MCF 10A (cell line): Measurements from ENCODE around the gene PSRC1. TPM values are rescaled to one million over a fixed set of nuclear protein-coding genes. Genes with fewer than 3 reads are reported as not detected.

ENCODE experiments used
- BruUV-seq: library from RNA; stranded (reverse); fragments of 400-500 nt; replicated peaks from 2 replicates; lab custom pipeline; 2021; lab: Mats Ljungman, UMichigan
- CTCF ChIA-PET: fragments of 300-600 bp; sonication (Branson Sonifier 250); formaldehyde crosslinking; extraction: SDS; loops from one replicate; lab custom pipeline; 2021; ENCODE audit warnings: antibody characterized with exemption, inconsistent platforms; lab: Yijun Ruan, JAX
- POLR2A ChIA-PET: fragments of 300-600, 350-650 bp; sonication (Branson Sonifier 250); formaldehyde crosslinking; extraction: SDS; loops from one replicate; lab custom pipeline; 2020; ENCODE audit warnings: antibody characterized with exemption, inconsistent platforms; lab: Yijun Ruan, JAX
- DNase-seq: peaks from one replicate; pipeline ENCODE4 v3.0.0-alpha.2; 2018; ENCODE audit not compliant: unreplicated experiment
- H3K27ac Mint-ChIP-seq: one replicate; pipeline ENCODE4 v1.8.0; 2022; ENCODE audit warnings: mild to moderate bottlenecking, low read depth, mixed read lengths; ENCODE audit not compliant: unreplicated experiment
- H3K27me3 Mint-ChIP-seq: one replicate; pipeline ENCODE4 v1.8.0; 2022; ENCODE audit warnings: mixed read lengths; ENCODE audit not compliant: insufficient read depth, unreplicated experiment
- H3K36me3 Mint-ChIP-seq: one replicate; pipeline ENCODE4 v1.8.0; 2022; ENCODE audit warnings: mild to moderate bottlenecking, moderate library complexity, mixed read lengths; ENCODE audit not compliant: insufficient read depth, unreplicated experiment
- H3K4me1 Mint-ChIP-seq: one replicate; pipeline ENCODE4 v1.8.0; 2022; ENCODE audit warnings: mixed read lengths; ENCODE audit not compliant: insufficient read depth, unreplicated experiment
- H3K4me3 Mint-ChIP-seq: one replicate; pipeline ENCODE4 v1.8.0; 2022; ENCODE audit warnings: mild to moderate bottlenecking, moderate library complexity, mixed read lengths; ENCODE audit not compliant: unreplicated experiment
- H3K9me3 Mint-ChIP-seq: one replicate; pipeline ENCODE4 v1.8.0; 2022; ENCODE audit warnings: mixed read lengths; ENCODE audit not compliant: unreplicated experiment
- intact Hi-C: fragments of 100-400 bp; cut with micrococcal nuclease; formaldehyde crosslinking; loops from 2 replicates; pipeline ENCODE4 v1.14.1; 2022
- total RNA-seq: library from RNA; stranded (reverse); gene quantifications from 2 replicates; pipeline ENCODE4 v1.2.3, GENCODE V29; 2022
- TF ChIP-seq, protein P1 (sequence below): fragments of 200-600 bp; IDR thresholded peaks from one replicate; pipeline ENCODE4 v1.8.0; 2022; ENCODE audit warnings: antibody characterized with exemption, mild to moderate bottlenecking; ENCODE audit not compliant: unreplicated experiment

Gene PSRC1
- total RNA-seq, 1 experiment from 2014 or later, result 19.4 TPM

DNA sequence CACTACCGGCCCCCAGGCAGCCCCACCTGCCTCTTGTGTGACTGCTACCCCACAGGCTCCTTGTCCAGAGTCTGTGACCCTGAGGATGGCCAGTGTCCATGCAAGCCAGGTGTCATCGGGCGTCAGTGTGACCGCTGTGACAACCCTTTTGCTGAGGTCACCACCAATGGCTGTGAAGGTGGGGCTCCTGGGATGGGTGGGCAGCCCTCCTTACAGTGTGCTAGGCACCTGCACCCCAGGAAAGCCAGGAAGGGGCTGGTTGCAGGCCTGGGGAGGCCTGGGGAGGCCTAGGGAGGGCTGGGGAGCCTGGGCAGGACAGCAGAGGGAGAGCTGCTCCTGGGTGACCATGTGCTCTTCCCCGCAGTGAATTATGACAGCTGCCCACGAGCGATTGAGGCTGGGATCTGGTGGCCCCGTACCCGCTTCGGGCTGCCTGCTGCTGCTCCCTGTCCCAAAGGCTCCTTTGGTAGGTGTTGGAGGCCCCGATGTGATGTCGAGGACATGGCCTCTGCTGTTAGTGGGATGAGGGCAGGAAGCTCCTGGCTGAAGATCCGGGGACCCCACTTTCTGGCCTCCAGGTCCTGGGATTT, 17.1 kb downstream of the PSRC1 start:
- H3K36me3 Mint-ChIP-seq, result peaks cover 11% of the 10 kb centered on the region
- intact Hi-C loops, result no loop called here
- no TSS peak for BruUV-seq
- no peaks in the 10 kb centered on the region for H3K27me3 Mint-ChIP-seq
- no peak for DNase-seq
- no peak overlapping the region for H3K27ac Mint-ChIP-seq
- H3K4me1 Mint-ChIP-seq, result peaks cover 24% of the 10 kb centered on the region
- TF ChIP-seq, protein P1, sequence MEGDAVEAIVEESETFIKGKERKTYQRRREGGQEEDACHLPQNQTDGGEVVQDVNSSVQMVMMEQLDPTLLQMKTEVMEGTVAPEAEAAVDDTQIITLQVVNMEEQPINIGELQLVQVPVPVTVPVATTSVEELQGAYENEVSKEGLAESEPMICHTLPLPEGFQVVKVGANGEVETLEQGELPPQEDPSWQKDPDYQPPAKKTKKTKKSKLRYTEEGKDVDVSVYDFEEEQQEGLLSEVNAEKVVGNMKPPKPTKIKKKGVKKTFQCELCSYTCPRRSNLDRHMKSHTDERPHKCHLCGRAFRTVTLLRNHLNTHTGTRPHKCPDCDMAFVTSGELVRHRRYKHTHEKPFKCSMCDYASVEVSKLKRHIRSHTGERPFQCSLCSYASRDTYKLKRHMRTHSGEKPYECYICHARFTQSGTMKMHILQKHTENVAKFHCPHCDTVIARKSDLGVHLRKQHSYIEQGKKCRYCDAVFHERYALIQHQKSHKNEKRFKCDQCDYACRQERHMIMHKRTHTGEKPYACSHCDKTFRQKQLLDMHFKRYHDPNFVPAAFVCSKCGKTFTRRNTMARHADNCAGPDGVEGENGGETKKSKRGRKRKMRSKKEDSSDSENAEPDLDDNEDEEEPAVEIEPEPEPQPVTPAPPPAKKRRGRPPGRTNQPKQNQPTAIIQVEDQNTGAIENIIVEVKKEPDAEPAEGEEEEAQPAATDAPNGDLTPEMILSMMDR, result no peak
- ChIA-PET CTCF (interaction anchor here (0.5 to 4.0 kb wide), 10 partner anchors 10 to 512 kb away, joined by 3 to 43 read pairs (median 5); partner anchors contain the start of genes PSRC1 and SORT1), POLR2A (interaction anchor here (0.5 to 5.9 kb wide), 4 partner anchors 41 to 210 kb away, joined by 3 to 28 read pairs (median 4); partner anchors contain the start of gene SORT1)
- H3K9me3 Mint-ChIP-seq, result no peaks in the 10 kb centered on the region
- H3K4me3 Mint-ChIP-seq, result no peak overlapping the region

DNA sequence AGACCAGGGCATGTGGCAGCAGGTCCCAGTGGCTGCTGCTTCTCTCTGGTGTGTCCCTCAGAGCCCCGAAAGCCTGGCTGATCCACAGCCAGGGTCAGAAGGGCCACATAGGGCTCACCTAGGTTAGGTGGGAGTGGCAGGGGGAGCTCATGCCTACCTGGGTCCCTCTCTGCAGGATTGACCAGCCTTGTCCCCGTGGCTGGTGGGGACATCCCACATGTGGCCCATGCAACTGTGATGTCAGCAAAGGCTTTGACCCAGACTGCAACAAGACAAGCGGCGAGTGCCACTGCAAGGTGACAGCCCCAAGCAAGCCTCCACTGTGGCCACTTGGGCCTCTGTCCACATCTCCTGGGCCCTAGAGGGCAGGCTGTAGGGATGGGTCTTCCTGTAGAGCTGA, 17.9 kb downstream of the PSRC1 start:
- BruUV-seq, result no TSS peak
- H3K36me3 Mint-ChIP-seq, result peaks cover 11% of the 10 kb centered on the region
- no peaks in the 10 kb centered on the region for H3K27me3 Mint-ChIP-seq
- H3K27ac Mint-ChIP-seq, result no peak overlapping the region
- ChIA-PET POLR2A (interaction anchor here (0.6 to 5.9 kb wide), 2 partner anchors 129 to 134 kb away, joined by 3 to 28 read pairs; partner anchors contain the start of gene SORT1), CTCF (interaction anchor here (1.0 to 4.0 kb wide), 13 partner anchors 10 to 267 kb away, joined by 3 to 43 read pairs (median 7); partner anchors contain the start of genes PSRC1 and SORT1)
- intact Hi-C loops, result no loop called here
- TF ChIP-seq, protein P1, result no peak
- H3K4me3 Mint-ChIP-seq, result no peak overlapping the region
- peaks cover 24% of the 10 kb centered on the region for H3K4me1 Mint-ChIP-seq
- DNase-seq, result no peak
- H3K9me3 Mint-ChIP-seq, result no peaks in the 10 kb centered on the region

DNA sequence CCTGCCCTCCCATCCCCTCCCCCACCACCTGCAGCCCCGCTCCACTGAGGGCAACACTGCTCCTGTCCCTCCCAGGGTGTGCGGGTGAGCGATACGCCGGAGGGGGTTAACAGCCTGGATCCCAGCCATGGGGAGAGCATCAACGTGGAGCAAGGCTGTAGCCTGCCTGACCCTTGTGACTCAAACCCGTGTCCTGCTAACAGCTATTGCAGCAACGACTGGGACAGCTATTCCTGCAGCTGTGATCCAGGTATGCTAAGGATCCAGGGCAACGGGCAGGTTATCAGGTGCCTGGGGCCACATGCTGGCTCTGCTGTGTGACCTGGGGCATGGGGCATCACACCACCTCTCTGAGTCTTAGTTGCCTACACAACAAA, 18.6 kb downstream of the PSRC1 start:
- no peaks in the 10 kb centered on the region for H3K9me3 Mint-ChIP-seq
- ChIA-PET CTCF (interaction anchor here (0.6 to 4.0 kb wide), 22 partner anchors 9 to 268 kb away, joined by 3 to 43 read pairs (median 4); partner anchors contain the start of genes PSRC1 and SORT1), POLR2A (interaction anchor here (0.8 to 5.9 kb wide), 5 partner anchors 9 to 135 kb away, joined by 3 to 28 read pairs (median 6); partner anchors contain the start of genes PSRC1 and SORT1)
- H3K27ac Mint-ChIP-seq, result no peak overlapping the region
- intact Hi-C loops, result no loop called here
- BruUV-seq, result no TSS peak
- TF ChIP-seq, protein P1, result no peak
- H3K27me3 Mint-ChIP-seq, result no peaks in the 10 kb centered on the region
- H3K36me3 Mint-ChIP-seq, result peaks cover 11% of the 10 kb centered on the region
- DNase-seq, result no peak
- H3K4me3 Mint-ChIP-seq, result no peak overlapping the region
- H3K4me1 Mint-ChIP-seq, result peaks cover 24% of the 10 kb centered on the region
